ENCODE results near the gene OR1F1.

GRCh38 chr16:3171181-3171854, 16.7 kb upstream of the OR1F1 start:
- TF ChIP-seq CTCF (conservative IDR thresholded peaks at IDR 0.05): no peak
- TF ChIP-seq EZH2 (IDR thresholded peaks at IDR 0.05; ENCODE audit: low read depth): no peak
